ENCODE measurements around the gene KY. TPM values are rescaled to one million over a fixed set of nuclear protein-coding genes. Genes with fewer than 3 reads are reported as not detected.

KY gene
- total and polyA plus RNA-seq, 2 of the 8 experiments (the other 6 are each of a cell fraction or from before 2014, with no cell fraction given): not detected

- Histone ChIP-seq H2AK5ac (ENCODE audit: low read depth, low read length) (no peak overlapping the region), H2BK12ac (ENCODE audit: low read depth, low read length) (no peak overlapping the region), H3K79me2 (ENCODE audit: control insufficient read depth in 1 of 2, insufficient read depth in 2 of 2, low read length in 2 of 2) (no peaks in the 10 kb centered on the region), H3K79me1 (ENCODE audit: low read depth, low read length) (no peaks in the 10 kb centered on the region), H3K27ac (ENCODE audit: low read depth, low read length) (no peak overlapping the region), H3K23me2 (ENCODE audit: low read depth, low read length) (no peaks in the 10 kb centered on the region), H3K4me2 (ENCODE audit: insufficient read depth in 1 of 2, low read depth in 2 of 2, low read length in 2 of 2) (no peak overlapping the region), H4K5ac (ENCODE audit: insufficient read length, low read depth, low read length) (no peak overlapping the region), H4K8ac (ENCODE audit: extremely low read depth, insufficient read depth, low read length) (no peak overlapping the region), H3K4me3 (ENCODE audit: extremely low read depth in 1 of 4, insufficient read depth in 2 of 4, low read depth in 3 of 4, low read length in 4 of 4) (no peak overlapping the region), H2BK15ac (ENCODE audit: low read length) (no peak overlapping the region), H4K91ac (replicated peaks; ENCODE audit: insufficient read length, low read length) (no peak overlapping the region), H3K4me1 (replicated peaks in 1 of 4; ENCODE audit: control insufficient read depth in 3 of 4, insufficient read depth in 4 of 4, low read length in 3 of 4) (peaks cover 0 to 3% (median 0%) of the 10 kb centered on the region in 4 experiments; a peak in 1 of 7 replicates), H3K56ac (replicated peaks; ENCODE audit: insufficient read length, low read depth, low read length) (no peak overlapping the region), H3K9me3 (ENCODE audit: insufficient read depth in 2 of 2, low read depth in 1 of 2, low read length in 1 of 2) (no peaks in the 10 kb centered on the region), H2AFZ (ENCODE audit: low read length) (no peak overlapping the region), H3K27me3 (replicated peaks in 1 of 4; ENCODE audit: control insufficient read depth in 3 of 4, extremely low read depth in 1 of 4, insufficient read depth in 3 of 4, low read length in 3 of 4) (no peaks in the 10 kb centered on the region), H3K14ac (ENCODE audit: insufficient read length) (no peak overlapping the region), H3K23ac (ENCODE audit: insufficient read length) (no peak overlapping the region), H2BK20ac (ENCODE audit: low read length) (no peak overlapping the region), H4K20me1 (replicated peaks in 1 of 2; ENCODE audit: control insufficient read depth in 1 of 2, insufficient read depth in 2 of 2, low read length in 2 of 2) (no peaks in the 10 kb centered on the region), H3K9ac (replicated peaks in 1 of 4; ENCODE audit: extremely low read depth in 1 of 4, low read depth in 3 of 4, low read length in 3 of 4) (no peak overlapping the region), H2BK120ac (replicated peaks; ENCODE audit: low read depth, low read length) (no peak overlapping the region), H3K18ac (ENCODE audit: extremely low read depth, low read length) (no peak overlapping the region), H3K36me3 (ENCODE audit: control insufficient read depth in 2 of 4, insufficient read depth in 4 of 4, low read length in 3 of 4) (no peaks in the 10 kb centered on the region), H3K4ac (replicated peaks; ENCODE audit: insufficient read length, low read depth, low read length) (no peak overlapping the region), H2BK5ac (ENCODE audit: low read depth, low read length) (no peak overlapping the region)
- ChIA-PET CTCF (ENCODE audit: partially characterized antibody) (interaction anchor here (0.6 to 4.3 kb wide), 5 partner anchors 18 to 21 kb away, joined by 3 to 25 read pairs (median 3); no protein-coding TSS in a partner anchor), POLR2A (ENCODE audit: partially characterized antibody) (no interaction called here)
- 88% methylated on average over 3 of the region's 3 CpGs; no CpG with 5 or more reads in 1 of the 2 experiments for WGBS, 2 experiments (ENCODE audit: extremely low coverage in 1 of 2, insufficient coverage in 1 of 2, insufficient read length in 1 of 2, insufficient replicate concordance in 2 of 2, low coverage in 1 of 2, low lambda C conversion rate in 2 of 2, missing lambda C conversion rate in 1 of 2)
- DNase-seq (ENCODE audit: low read depth in 1 of 2, low spot score in 2 of 2) (no peak), FAIRE-seq (no peak)
- TF ChIP-seq BACH1 (IDR thresholded peaks at IDR 0.05; ENCODE audit: low read length): no peak
- TF ChIP-seq NRF1 (IDR thresholded peaks at IDR 0.05; ENCODE audit: low read depth, low read length): no peak
- no peak for TF ChIP-seq SRF (IDR thresholded peaks at IDR 0.05; ENCODE audit: low read depth, low read length)
- TF ChIP-seq JUN (IDR thresholded peaks at IDR 0.05; ENCODE audit: low read depth, low read length): no peak
- no peak for TF ChIP-seq SP4 (IDR thresholded peaks at IDR 0.05; ENCODE audit: low read length)
These were observed 29.0 kb downstream of the KY start for GRCh38 chr3:134621854-134622253.

Data from H1 (cell line).